GM21619 (cell line): Measurements from ENCODE around the gene KLHL17.
"Not testable (repeated sequence)": the region's sequence is repeated elsewhere in the genome, so short reads cannot be mapped to it uniquely, and the experiment has no call there.

Experiments
- ATAC-seq: cut with Tn5 transposase; IDR thresholded peaks from one replicate; pipeline ENCODE4 v1.9.1; 2021; ENCODE audit not compliant: unreplicated experiment

Gene KLHL17

DNA sequence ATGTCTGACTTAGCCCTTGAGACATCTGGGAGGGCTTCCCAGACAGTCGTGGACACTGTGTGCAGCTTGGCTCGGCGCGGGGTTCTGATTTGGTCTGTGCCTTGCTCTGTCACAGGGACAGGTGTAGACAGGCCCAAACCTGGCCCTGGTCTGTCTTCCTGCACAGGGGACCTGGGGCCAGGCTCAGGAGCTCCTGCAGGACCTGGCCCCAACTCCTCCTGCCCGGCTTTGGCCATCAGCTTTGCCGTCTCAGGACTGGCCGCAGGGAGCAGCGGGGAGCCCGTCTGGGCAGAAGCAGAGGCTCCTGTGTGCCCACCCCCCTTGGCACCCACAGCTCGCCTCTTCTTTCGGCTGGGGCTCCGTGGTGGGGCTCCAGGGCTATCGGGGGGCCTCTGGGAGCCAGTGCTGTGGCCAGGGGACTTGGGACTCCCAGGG, 19.8 kb downstream of the KLHL17 start:
- ATAC-seq = no peak

GRCh38 chr1:980602-981395, 20.4 kb downstream of the KLHL17 start:
- no peak for ATAC-seq

DNA sequence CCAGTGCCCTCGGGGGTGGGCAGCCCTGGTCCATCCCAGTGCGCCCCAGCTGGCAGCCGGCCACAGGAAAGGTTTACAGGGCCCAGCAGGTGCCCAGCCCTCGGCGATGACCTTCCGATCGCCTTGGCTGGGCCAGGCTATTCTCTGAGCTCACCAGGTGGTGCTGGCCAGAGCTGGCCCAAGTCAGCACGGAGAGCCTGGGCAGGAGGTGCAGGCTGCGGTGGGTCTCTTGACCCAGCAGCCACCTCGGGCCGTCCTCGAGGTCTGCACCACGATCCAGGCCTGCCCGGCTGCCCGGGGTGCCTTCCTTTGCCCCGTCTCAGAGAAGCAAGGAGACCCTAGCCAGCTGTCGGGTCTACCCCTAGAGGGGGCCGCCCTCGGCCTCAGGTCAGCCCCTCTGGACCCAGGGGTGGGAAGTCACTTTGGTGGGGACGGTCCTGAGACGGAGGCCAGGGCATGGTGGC, 21.1 kb downstream of the KLHL17 start:
- no peak for ATAC-seq

DNA sequence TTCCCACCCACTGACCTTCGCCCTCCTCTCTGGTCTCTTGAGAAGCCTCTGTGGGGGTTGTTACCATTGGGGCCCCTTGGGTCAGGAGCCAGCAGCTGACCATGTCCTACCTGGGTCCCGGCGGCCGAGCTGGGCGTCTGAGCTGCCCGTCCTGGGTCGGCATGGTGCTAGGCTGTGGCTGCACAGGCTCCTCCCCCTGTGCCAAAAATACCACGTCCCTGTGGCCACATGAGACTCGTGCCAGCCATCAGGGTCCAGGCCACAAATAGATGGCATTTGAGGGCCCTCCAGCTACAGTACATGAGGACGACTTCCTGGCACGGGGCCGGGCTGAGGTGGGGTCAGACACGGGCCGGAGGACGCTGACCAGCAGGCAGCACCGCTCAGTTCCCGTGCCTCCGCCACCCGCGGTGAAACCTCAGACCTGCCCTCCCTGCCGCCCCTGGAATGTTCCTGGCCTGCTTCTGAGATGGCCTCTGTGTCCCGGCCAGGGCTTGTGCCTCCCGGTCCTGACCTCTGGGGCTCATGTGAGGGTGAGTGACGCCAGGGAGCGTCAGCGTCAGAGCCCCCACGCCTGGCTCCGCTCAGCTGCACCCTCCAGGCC, 21.7 kb downstream of the KLHL17 start, which contains the start of gene PERM1:
TSS of gene PERM1 (minus strand) at position 139 of the 604 bp plus-strand sequence. CDS start 1,064 bp downstream, outside the sequence.
- no peak for ATAC-seq

- ATAC-seq = no peak
These were observed 22.5 kb downstream of the KLHL17 start for GRCh38 chr1:982765-983436.

DNA sequence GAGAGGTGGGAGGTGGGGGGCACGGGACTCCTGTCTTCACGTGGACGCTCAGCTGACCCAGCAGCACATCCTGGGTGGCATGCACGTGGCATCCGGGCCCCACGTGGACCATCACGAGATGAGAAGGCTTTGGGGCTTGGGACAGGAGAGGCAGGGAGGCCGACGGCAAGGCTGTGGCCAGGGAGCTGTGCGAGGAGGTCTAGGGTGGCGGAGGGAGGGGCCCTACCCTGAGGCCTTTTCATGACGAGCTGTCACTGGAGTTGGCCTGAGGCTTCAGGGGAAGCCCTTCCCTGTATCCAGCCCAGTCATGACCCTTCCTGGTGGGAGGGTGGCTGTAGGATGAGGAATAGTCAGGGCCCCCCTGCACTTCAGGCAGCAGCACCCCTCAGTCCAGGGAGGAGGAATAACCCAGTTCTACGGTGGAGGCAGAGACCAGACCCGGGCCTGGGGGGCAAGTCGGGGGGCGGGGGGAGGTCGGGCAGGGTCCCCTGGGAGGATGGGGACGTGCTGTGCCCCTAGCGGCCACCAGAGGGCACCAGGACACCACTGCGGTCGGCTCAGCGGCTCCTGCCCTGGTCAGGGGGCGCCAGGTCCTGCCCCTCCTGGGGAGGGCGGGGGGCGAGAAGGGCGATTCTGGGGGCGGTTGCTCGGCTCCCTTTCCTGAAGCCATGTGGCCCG, 23.6 kb downstream of the KLHL17 start:
- no peak for ATAC-seq

- no peak for ATAC-seq
These were observed 24.1 kb downstream of the KLHL17 start for GRCh38 chr1:984476-984814.

GRCh38 chr1:985126-985525, 24.7 kb downstream of the KLHL17 start:
- ATAC-seq = no peak

DNA sequence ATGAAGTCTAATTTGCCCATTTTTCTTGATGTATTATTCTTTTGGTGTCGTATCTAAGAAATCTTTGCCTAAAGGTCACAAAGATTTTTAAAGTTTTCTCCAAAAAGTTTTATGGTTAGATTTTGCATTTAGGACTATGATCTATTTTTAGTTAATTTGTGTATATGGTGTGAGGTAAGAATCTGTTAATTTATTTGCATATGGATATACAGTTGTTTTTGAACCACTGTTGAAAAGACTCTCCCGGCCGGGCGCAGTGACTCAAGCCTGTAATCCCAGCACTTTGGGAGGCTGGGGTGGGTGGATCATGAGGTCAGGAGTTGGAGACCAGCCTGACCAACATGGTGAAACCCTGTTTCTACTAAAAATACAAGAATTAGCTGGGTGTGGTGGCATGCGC, 27.7 kb downstream of the KLHL17 start:
- ATAC-seq = not testable (repeated sequence)

DNA sequence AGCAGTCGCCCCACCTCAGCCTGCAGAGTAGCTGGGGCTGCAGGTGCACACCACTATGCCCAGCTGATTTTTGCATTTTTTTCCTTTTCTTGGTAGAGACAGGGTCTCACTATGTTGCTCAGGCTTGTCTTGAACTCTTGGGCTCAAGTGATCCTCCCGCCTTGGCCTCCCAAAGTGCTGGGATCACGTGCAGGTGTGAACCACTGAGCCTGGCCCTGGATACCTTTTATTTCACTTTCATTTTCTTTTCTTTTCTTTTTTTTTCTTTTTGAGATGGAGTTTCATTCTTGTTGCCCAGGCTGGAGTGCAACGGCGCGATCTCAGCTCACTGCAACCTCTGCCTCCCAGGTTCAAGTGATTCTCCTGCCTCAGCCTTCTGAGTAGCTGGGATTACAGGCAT, 30.9 kb downstream of the KLHL17 start:
- ATAC-seq = not testable (repeated sequence)

DNA sequence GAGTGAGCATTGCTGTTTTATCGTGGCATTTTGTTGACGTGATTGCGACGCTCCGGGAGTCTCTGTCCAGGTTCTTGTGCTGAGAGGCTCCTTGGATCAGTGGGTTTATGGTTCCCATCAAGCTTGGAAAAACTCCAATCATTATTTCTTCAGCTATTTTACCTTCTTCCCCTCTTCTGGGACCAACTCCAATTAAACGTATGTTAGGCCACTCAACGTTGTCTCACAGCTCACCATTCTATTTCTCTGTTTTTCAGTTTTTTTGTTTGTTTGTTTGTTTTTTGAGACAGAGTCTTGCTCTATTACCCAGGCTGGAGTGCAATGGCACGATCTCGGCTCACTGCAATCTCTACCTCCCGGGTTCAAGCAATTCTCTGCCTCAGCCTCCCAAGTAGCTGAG, 31.5 kb downstream of the KLHL17 start:
- no peak for ATAC-seq

DNA sequence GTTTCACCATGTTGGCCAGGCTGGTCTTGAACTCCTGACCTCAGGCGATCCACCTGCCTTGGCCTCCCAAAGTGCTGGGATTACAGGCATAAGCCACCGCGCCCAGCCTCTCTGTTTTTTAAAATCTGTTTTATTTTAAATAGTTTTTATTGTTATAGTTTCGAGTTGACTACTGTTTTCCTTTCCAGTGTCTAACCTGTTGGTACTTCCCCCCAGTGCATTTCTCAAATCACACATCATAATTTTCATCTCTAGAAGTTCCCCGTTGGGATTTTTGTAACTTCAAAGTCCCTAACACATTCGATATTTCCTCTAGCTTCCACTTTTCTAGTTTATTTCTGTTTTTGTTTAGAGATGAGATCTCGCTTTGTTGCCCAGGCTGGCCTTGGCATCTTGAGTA, 32.0 kb downstream of the KLHL17 start:
- no peak for ATAC-seq

DNA sequence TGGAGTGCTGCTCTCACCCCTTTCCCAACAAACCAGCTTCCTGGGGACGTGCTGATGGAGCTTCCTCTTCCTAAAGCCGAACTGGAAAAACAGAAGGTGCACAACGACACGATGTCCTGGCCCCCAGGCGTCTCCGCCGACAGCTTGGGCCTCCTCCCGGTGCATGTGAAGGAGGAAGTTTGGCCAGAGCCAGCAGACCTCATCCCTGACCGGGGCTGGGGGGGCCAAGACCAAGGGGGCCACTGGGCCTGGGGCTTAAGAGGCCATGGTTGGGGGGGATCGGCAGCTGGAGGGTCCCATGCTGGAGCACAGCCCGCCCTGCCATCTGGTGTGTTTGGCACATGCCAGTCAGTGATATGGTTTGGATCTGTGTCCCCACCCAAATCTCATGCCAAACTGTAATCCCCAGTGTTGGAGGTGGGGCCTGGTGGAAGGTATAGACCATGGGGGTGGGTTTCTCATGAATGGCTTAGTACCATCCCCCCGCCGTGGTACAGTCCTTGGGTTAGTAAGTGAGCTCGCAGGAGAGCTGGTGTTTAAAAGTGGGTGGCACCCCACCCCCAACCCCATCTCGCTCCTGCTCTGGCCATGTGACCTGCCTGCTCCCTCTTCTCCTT, 33.1 kb downstream of the KLHL17 start:
- no peak for ATAC-seq

DNA sequence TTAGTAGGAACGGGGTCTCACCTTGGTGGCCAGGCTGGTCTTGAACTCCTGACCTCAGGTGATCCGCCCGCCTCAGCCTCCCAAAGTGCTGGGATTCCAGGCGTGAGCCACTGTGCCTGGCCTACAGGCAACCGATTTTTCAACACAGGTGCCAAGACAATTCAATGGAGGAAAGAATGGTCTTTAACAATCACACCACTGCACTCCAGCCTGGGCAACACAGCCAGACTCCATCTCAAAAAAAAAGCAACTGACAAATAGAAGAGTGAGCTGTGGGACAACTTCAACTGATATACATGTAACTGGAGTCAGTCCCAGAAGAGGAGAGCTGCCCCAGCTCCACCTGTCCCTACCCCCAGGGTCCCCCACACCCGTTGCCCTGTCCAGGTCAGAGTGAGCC, 34.2 kb downstream of the KLHL17 start:
- ATAC-seq = not testable (repeated sequence)

DNA sequence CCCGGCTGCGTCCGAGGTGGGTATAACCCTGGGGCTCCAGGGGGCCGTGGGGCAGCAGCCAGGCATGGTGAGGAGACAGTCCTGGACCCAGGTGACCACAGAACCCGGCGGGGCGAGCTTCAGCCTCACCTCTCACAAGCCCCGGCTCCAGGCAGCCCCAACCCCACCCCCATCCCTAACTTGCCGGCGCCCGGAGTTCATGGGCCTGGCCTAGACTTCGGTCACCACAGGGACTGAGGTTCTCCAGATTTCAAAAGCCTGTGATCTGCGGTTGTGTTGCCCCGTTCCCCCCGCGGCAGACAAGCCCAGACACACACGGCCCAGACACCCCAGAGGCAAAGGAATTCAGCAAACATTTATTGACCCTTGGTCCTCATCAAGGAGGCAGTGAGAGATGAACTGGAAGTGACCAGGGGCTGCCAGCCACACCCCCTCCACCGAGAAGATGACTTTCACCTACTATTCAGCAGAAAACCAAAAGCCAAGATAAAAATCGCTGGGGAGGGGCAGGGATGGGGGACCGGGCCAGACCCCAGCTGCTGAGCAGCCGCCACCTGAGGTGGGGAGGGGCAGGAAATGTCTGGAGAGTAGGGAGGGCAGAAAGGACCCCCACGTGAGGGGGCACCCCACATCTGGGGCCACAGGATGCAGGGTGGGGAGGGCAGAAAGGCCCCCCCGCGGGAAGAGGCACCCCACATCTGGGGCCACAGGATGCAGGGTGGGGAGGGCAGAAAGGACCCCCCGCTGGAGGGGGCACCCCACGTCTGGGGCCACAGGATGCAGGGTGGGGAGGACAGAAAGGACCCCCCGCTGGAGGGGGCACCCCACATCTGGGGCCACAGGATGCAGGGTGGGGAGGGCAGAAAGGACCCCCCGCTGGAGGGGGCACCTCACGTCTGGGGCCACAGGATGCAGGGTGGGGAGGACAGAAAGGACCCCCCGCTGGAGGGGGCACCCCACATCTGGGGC, 35.6 kb downstream of the KLHL17 start:
- no peak for ATAC-seq

DNA sequence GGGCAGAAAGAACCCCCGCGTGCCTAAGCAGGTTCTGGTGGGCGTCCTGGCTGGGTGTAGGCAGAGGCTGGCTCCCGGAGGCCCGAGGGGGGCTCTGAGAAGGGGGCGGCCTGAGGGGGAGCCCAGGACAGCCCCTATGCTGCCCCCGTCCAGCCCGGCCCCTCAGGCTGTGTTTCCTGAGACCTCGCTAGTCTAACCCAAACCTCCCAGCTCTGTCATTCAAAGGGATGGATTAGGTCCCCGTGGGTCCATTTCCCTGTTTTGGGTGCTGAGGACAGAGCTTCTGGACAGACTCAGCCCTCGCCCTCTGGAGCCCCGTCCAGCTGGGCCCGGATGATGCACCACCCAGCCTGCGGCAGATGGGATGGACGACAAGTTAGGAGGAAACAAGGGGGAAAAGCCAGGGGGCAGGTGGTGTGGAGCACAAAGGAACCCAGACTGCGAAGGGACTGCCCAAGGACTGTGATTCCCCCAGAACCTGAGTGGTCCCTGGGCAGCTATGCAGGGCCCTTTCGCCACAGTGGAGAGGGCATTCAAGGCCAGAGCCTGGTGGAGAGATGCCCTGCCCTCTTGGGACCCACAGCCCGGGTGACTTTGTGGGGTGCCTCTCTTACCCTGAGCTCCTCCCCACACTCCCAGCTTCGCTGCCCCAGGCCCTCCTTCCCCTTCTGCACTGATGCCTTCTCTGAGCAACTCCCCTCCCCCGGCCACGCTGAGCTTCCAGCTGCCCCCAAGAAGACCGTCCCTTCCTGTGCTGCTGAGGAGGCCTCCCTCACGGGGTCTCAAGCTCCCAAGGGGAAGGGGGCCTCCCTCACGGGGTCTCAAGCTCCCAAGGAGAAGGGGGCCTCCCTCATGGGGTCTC, 36.7 kb downstream of the KLHL17 start:
- ATAC-seq = no peak

DNA sequence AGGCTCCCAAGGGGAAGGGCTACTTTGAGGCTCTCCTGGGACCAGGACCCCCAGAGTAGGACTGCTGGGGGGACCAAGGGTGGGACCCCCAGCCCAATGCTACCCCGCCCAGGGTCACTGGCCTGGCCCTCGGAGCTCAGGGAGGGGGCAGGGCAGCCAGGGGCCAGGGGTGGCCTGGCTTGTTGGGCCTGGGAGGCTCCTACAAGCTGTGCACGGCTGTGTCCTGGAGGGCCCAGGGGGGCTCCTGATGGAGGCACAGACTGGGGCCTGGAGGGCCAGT, 37.3 kb downstream of the KLHL17 start:
- ATAC-seq = no peak

DNA sequence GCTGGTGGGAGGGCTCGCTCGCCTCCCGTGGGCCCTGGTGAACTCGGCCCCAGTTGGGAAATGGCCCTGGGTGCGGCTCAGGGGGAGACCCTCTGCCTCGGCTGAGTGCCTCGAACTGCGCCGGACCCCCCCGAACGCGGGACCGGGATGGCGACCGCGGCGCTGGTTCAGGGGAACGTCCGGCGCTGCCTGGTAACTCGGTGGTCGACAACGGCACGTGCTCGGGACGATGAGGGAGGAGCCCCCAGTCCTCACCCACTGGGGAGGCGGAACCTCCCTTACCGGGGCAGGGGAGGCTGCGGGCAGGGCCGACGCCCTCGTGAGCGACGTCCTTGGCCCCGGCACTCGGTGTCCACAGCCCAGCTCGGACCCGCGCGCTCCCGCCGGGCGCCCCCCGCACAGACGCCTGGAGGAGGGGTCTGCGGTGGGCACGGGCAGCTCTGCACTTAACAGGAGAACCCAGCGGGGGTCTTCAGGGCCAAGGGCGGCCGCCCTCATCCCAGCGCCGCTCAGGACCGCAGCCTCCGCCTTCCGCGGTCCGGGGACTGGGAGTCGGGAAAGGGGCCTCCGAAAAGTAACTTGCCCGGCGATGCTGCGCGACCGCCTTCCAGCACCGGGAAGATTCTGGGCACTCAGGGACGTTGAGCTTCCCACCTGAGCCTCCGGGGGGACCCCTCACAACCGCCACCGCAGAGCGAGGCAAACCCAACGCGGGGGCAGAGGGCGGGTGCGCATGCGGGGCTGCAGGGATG, 37.8 kb downstream of the KLHL17 start:
- ATAC-seq = no peak

- ATAC-seq = no peak
These were observed 38.3 kb downstream of the KLHL17 start for GRCh38 chr1:998745-998994.
